GM12878 (cell line): Measurements from ENCODE around the gene LTB4R. TPM values are rescaled to one million over a fixed set of nuclear protein-coding genes. Genes with fewer than 3 reads are reported as not detected.

Experiments used
- ATAC-seq: fragments of 200-7000 bp; cut with Tn5 transposase; 3 replicates; pipeline ENCODE4 v1.9.1; 2020; ENCODE audit warnings: mild to moderate bottlenecking, moderate library complexity
- BruUV-seq: library from RNA; stranded (reverse); fragments of 400-500 nt; replicated peaks from 2 replicates; lab custom pipeline; 2021; lab: Mats Ljungman, UMichigan
- CTCF ChIA-PET: fragments of 300-600 bp; sonication (Branson Sonifier 250); formaldehyde crosslinking; extraction: SDS; loops from one replicate; lab custom pipeline; 2021; ENCODE audit warnings: inconsistent platforms; lab: Yijun Ruan, JAX
- POLR2A ChIA-PET: fragments of 350-600 bp; formaldehyde crosslinking; extraction: SDS; loops from one replicate; lab custom pipeline; 2021; ENCODE audit warnings: inconsistent platforms; lab: Charles Lee
- RAD21 ChIA-PET: fragments of 300-600 bp; sonication (Branson Sonifier 250); formaldehyde crosslinking; loops from one replicate; lab custom pipeline; 2023; ENCODE audit warnings: antibody characterized with exemption; ENCODE audit not compliant: unreplicated experiment; lab: Charles Lee
- SMC1A ChIA-PET: fragments of 300-600 bp; sonication (Branson Sonifier 250); formaldehyde crosslinking; loops from one replicate; lab custom pipeline; 2023; ENCODE audit not compliant: unreplicated experiment, uncharacterized antibody; lab: Charles Lee
- DNase-seq: peaks from one replicate; pipeline ENCODE4 v3.0.0-alpha.2; 2011; ENCODE audit warnings: low read depth, low spot score
- FAIRE-seq: peaks from 3 replicates; lab custom pipeline; 2011; peaks lifted over from hg19 to GRCh38; lab: Jason Lieb, UNC
- H2AFZ ChIP-seq: 2 replicates; pipeline ENCODE4 v1.6.0; 2011; ENCODE audit warnings: low read depth, low read length, control low read depth; ENCODE audit not compliant: control insufficient read depth
- H3K27ac ChIP-seq: 2 replicates; pipeline ENCODE4 v1.5.1; 2011; ENCODE audit warnings: control low read depth; ENCODE audit not compliant: control insufficient read depth, insufficient read depth
- H3K27me3 ChIP-seq, 2 experiments: replicated peaks in 1 of 2; 2 replicates each; pipeline versions ENCODE4 v1.6.0 to v1.6.1; 2011; ENCODE audit warnings: low read length in 1 of 2; ENCODE audit not compliant: control insufficient read depth in 2 of 2, insufficient read depth in 2 of 2
- H3K36me3 ChIP-seq, 2 experiments: 2 replicates each; pipeline ENCODE4 v1.5.1; 2011; ENCODE audit warnings: low read length in 1 of 2; ENCODE audit not compliant: control insufficient read depth in 2 of 2, insufficient read depth in 2 of 2
- H3K4me1 ChIP-seq: 2 replicates; pipeline ENCODE4 v1.6.1; 2011; ENCODE audit warnings: mild to moderate bottlenecking, low read length, moderate library complexity, mixed read lengths; ENCODE audit not compliant: control insufficient read depth, insufficient read depth
- H3K4me2 ChIP-seq: 2 replicates; pipeline ENCODE4 v1.6.0; 2011; ENCODE audit warnings: control low read depth; ENCODE audit not compliant: control insufficient read depth, insufficient read depth
- H3K4me3 ChIP-seq: fragments of 200-600 bp; sonication (generic); 2 replicates; pipeline ENCODE4 v1.5.1; 2016
- H3K79me2 ChIP-seq: 2 replicates; pipeline ENCODE4 v1.6.0; 2011; ENCODE audit warnings: low read length; ENCODE audit not compliant: control insufficient read depth, insufficient read depth
- H3K9ac ChIP-seq: 2 replicates; pipeline ENCODE4 v1.8.0; 2011; ENCODE audit warnings: low read length, control low read depth, mixed read lengths; ENCODE audit not compliant: control insufficient read depth, insufficient read depth
- H3K9me3 ChIP-seq: replicated peaks from 3 replicates; pipeline ENCODE4 v1.5.1; 2011; ENCODE audit warnings: mild to moderate bottlenecking, low read length; ENCODE audit not compliant: control insufficient read depth, insufficient read depth
- H4K20me1 ChIP-seq: 2 replicates; pipeline ENCODE4 v1.6.0; 2011; ENCODE audit not compliant: control insufficient read depth, insufficient read depth
- EZH2 ChIP-seq: IDR thresholded peaks from 2 replicates; pipeline ENCODE4 v1.6.1; 2012; ENCODE audit warnings: low read depth, mild to moderate bottlenecking, control low read depth, inconsistent platforms, low read length, borderline replicate concordance; ENCODE audit not compliant: control insufficient read depth
- TCF3 ChIP-seq: IDR thresholded peaks from 2 replicates; pipeline ENCODE4 v1.6.1; 2012; ENCODE audit warnings: low read depth, mild to moderate bottlenecking, low read length, borderline replicate concordance; ENCODE audit not compliant: insufficient read depth
- WGBS: methylation state at CpG from one replicate; pipeline ENCODE4 v1.1.6; 2016; ENCODE audit warnings: low lambda C conversion rate; ENCODE audit not compliant: insufficient replicate concordance, insufficient coverage; ENCODE audit errors: missing lambda C conversion rate; 5-methylcytosine and 5-hydroxymethylcytosine counted together
- in situ Hi-C: fragments of 300-500 bp; cut with MboI; formaldehyde crosslinking; loops from 9 replicates; pipeline ENCODE4 v1.14.3; 2018; ENCODE audit warnings: mixed read lengths
- intact Hi-C: fragments of 100-400 bp; cut with micrococcal nuclease; formaldehyde crosslinking; loops from one replicate; pipeline ENCODE4 v1.14.2; 2022; ENCODE audit not compliant: unreplicated experiment
- polyA plus RNA-seq, 11 experiments: library from polyadenylated mRNA; depleted of rRNA in 4 of 11; unstranded in 6 of 11; stranded (reverse) in 5 of 11; fragments of >200 nt; fragmentation: Nextera tagmentation in 4 of 11; fragmentation: Illumina TruSeq in 1 of 11; extraction: Ambion mirVana in 4 of 11; extraction: Trizol in 1 of 11; gene quantifications; 1 replicate in 1 of 11; 2 replicates in 10 of 11; pipeline versions ENCODE4 v1.2.1 to v1.2.3, GENCODE V29; 2011 to 2016; ENCODE audit warnings: inconsistent platforms in 2 of 11, missing spikeins in 2 of 11, low read depth in 1 of 11
- total RNA-seq, 4 experiments: library from RNA; depleted of rRNA in 3 of 4; stranded (reverse); fragments of >200 nt in 3 of 4; fragmentation: Illumina TruSeq in 1 of 4; extraction: Trizol in 1 of 4; gene quantifications; 2 replicates each; pipeline versions ENCODE4 v1.2.1 to v1.2.3, GENCODE V29; 2013 to 2021
- TF ChIP-seq, protein P1 (sequence below): fragments of 450-650 bp; IDR thresholded peaks from 2 replicates; pipeline ENCODE4 v1.6.1; 2018; ENCODE audit warnings: mild to moderate bottlenecking, low read depth, moderate library complexity; ENCODE audit not compliant: partially characterized antibody

LTB4R gene
- total and polyA plus RNA-seq, 10 of the 15 experiments (the other 5 are each of a cell fraction or from before 2014, with no cell fraction given): 1.2 to 14.0 (median 4.0) TPM

DNA sequence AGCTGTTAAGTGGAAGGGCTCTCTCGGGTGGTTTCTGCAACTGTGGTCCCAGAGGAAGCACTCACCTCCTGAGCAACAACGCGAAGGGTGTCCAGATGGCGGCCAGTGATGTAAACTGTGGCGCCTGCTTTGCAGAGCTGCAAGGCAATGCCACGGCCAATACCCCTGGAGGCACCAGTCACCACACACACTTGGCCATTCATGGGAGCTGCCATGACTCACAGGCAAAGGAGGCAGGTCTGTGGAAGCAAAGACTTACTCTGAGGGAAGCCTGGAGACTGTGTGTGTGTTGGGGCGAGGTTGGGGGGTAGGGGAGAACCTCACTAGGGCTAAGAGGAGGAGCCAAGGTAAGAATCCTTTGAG lies 12.4 kb upstream of the LTB4R start:
- POLR2A ChIA-PET: interaction anchor here (1.1 to 9.0 kb wide), 7 partner anchors 9 to 138 kb away, joined by 3 to 118 read pairs (median 7); partner anchors contain the start of genes CIDEB, IRF9, MDP1 and TINF2
- Histone ChIP-seq H3K9me3 (no peaks in the 10 kb centered on the region), H3K4me1 (peaks cover 25% of the 10 kb centered on the region), H3K9ac (peak overlapping the region; percentile 74), H3K27ac (peak overlapping the region; percentile 51), H3K4me3 (peak overlapping the region; percentile 96), H4K20me1 (no peaks in the 10 kb centered on the region), H3K27me3 (no peaks in the 10 kb centered on the region), H3K36me3 (peaks cover 10 to 30% of the 10 kb centered on the region in 2 experiments), H3K79me2 (peaks cover 23% of the 10 kb centered on the region), H3K4me2 (peak overlapping the region; percentile 92), H2AFZ (no peak overlapping the region)
- DNase-seq (no peak), ATAC-seq (peak; percentile 5; the same call in 2 of the 3 replicates), FAIRE-seq (no peak)
- intact Hi-C loops: loop anchor here (5.0 kb wide), 2 partner anchors 152 to 207 kb away; partner anchors contain the start of genes PCK2, PSME2 and RNF31
- TF ChIP-seq EZH2: no peak
- TF ChIP-seq, protein P1, sequence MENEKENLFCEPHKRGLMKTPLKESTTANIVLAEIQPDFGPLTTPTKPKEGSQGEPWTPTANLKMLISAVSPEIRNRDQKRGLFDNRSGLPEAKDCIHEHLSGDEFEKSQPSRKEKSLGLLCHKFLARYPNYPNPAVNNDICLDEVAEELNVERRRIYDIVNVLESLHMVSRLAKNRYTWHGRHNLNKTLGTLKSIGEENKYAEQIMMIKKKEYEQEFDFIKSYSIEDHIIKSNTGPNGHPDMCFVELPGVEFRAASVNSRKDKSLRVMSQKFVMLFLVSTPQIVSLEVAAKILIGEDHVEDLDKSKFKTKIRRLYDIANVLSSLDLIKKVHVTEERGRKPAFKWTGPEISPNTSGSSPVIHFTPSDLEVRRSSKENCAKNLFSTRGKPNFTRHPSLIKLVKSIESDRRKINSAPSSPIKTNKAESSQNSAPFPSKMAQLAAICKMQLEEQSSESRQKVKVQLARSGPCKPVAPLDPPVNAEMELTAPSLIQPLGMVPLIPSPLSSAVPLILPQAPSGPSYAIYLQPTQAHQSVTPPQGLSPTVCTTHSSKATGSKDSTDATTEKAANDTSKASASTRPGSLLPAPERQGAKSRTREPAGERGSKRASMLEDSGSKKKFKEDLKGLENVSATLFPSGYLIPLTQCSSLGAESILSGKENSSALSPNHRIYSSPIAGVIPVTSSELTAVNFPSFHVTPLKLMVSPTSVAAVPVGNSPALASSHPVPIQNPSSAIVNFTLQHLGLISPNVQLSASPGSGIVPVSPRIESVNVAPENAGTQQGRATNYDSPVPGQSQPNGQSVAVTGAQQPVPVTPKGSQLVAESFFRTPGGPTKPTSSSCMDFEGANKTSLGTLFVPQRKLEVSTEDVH: no peak
- no peak for TF ChIP-seq TCF3
- in situ Hi-C loops: loop anchor here (5.0 kb wide), 1 partner anchor 57 kb away; the partner anchor contains the start of gene TINF2
- SMC1A ChIA-PET: interaction anchor here (1.0 to 10.1 kb wide), 10 partner anchors 8 to 190 kb away, joined by 3 to 201 read pairs (median 16); partner anchors contain the start of genes CIDEB, IRF9, MDP1 and RABGGTA
- RAD21 ChIA-PET: interaction anchor here (1.0 to 7.8 kb wide), 10 partner anchors 9 to 241 kb away, joined by 3 to 231 read pairs (median 5); partner anchors contain the start of genes CIDEB, IPO4, RABGGTA and TINF2
- 24% methylated on average over 7 of the region's 7 CpGs for WGBS
- BruUV-seq: no TSS peak
- CTCF ChIA-PET: interaction anchor here (0.7 to 13.4 kb wide), 10 partner anchors 9 to 241 kb away, joined by 3 to 368 read pairs (median 18); partner anchors contain the start of genes CIDEB, LTB4R, LTB4R2 and MDP1
